HepG2 (cell line): ENCODE measurements around the gene CES5A. TPM values are rescaled to one million over a fixed set of nuclear protein-coding genes. Genes with fewer than 3 reads are reported as not detected.

Experiments used
- FOXA1 ChIP-seq, 2 experiments: fragments of 450-650 bp in 1 of 2; sonication (generic) in 1 of 2; formaldehyde crosslinking in 1 of 2; IDR thresholded peaks; 2 replicates each; pipeline versions ENCODE4 v1.4.0 to v1.6.1; 2016 to 2020; ENCODE audit warnings: missing genetic modification reagents in 1 of 2
- FOXK1 ChIP-seq: sonication (generic); formaldehyde crosslinking; IDR thresholded peaks from 2 replicates; pipeline ENCODE4 v1.4.0; 2020; ENCODE audit warnings: low read depth, missing genetic modification reagents, borderline replicate concordance
- HNF4G ChIP-seq, 2 experiments: sonication (generic) in 1 of 2; formaldehyde crosslinking in 1 of 2; IDR thresholded peaks; 2 replicates each; pipeline versions ENCODE4 v1.4.0 to v1.6.1; 2011 to 2020; ENCODE audit warnings: borderline replicate concordance in 2 of 2, low read depth in 2 of 2, mild to moderate bottlenecking in 2 of 2, low read length in 1 of 2, missing genetic modification reagents in 1 of 2, moderate library complexity in 1 of 2
- KAT8 ChIP-seq: IDR thresholded peaks from 2 replicates; pipeline ENCODE4 v1.6.1; 2016; ENCODE audit warnings: missing genetic modification reagents, missing compliant biosample characterization
- NCOR1 ChIP-seq: fragments of 200-600 bp; sonication (generic); IDR thresholded peaks from 2 replicates; pipeline ENCODE4 v1.7.0; 2017; ENCODE audit warnings: antibody characterized with exemption, low read length, borderline replicate concordance
- NFKBIZ ChIP-seq: IDR thresholded peaks from 2 replicates; pipeline ENCODE4 v1.6.1; 2018; ENCODE audit warnings: missing genetic modification reagents, missing compliant biosample characterization
- PHF20 ChIP-seq: sonication (generic); formaldehyde crosslinking; IDR thresholded peaks from 2 replicates; pipeline ENCODE4 v1.5.0; 2020; ENCODE audit warnings: mild to moderate bottlenecking, missing genetic modification reagents
- SRF ChIP-seq: IDR thresholded peaks from 2 replicates; pipeline ENCODE4 v1.6.1; 2011; ENCODE audit warnings: mild to moderate bottlenecking, low read depth, low read length, moderate library complexity
- UBTF ChIP-seq: sonication (generic); formaldehyde crosslinking; IDR thresholded peaks from 2 replicates; pipeline ENCODE4 v1.4.0; 2020; ENCODE audit warnings: mild to moderate bottlenecking, missing genetic modification reagents
- ZNF160 ChIP-seq: sonication (generic); formaldehyde crosslinking; IDR thresholded peaks from 2 replicates; pipeline ENCODE4 v1.8.0; 2022; ENCODE audit warnings: mild to moderate bottlenecking, inconsistent platforms, missing genetic modification reagents
- ZNF274 ChIP-seq: sonication (generic); formaldehyde crosslinking; IDR thresholded peaks from 2 replicates; pipeline ENCODE4 v1.5.1; 2020; ENCODE audit warnings: mild to moderate bottlenecking, missing genetic modification reagents
- ZNF331 ChIP-seq: sonication (generic); formaldehyde crosslinking; IDR thresholded peaks from 2 replicates; pipeline ENCODE4 v1.4.0; 2020; ENCODE audit warnings: missing genetic modification reagents
- ZNF530 ChIP-seq: sonication (generic); formaldehyde crosslinking; IDR thresholded peaks from 2 replicates; pipeline ENCODE4 v1.5.0; 2020; ENCODE audit warnings: low read depth, mild to moderate bottlenecking, missing genetic modification reagents
- polyA plus RNA-seq, 8 experiments: library from polyadenylated mRNA; depleted of rRNA in 3 of 8; stranded (reverse) in 7 of 8; unstranded in 1 of 8; fragments of >200 nt; fragmentation: Illumina TruSeq in 4 of 8; extraction: Trizol in 4 of 8; gene quantifications; 2 replicates each; pipeline versions ENCODE4 v1.2.1 to v1.2.3, GENCODE V29; 2011 to 2016; ENCODE audit warnings: low read depth in 4 of 8, missing spikeins in 1 of 8, mixed read lengths in 1 of 8; ENCODE audit not compliant: insufficient read depth in 1 of 8
- total RNA-seq, 5 experiments: library from RNA; depleted of rRNA; stranded (reverse); fragments of >200 nt; fragmentation: Illumina TruSeq; extraction: Trizol; gene quantifications; 2 replicates each; pipeline ENCODE4 v1.2.3, GENCODE V29; 2016; ENCODE audit warnings: low read depth in 1 of 5
- TF ChIP-seq, protein P1 (sequence below): sonication (generic); formaldehyde crosslinking; IDR thresholded peaks from 2 replicates; pipeline ENCODE4 v1.4.0; 2020; ENCODE audit warnings: missing genetic modification reagents, borderline replicate concordance
- TF ChIP-seq, protein P2 (sequence below), 2 experiments: sonication (generic) in 1 of 2; formaldehyde crosslinking in 1 of 2; IDR thresholded peaks; 2 replicates each; pipeline versions ENCODE4 v1.6.1 to v1.9.0; 2014 to 2022; ENCODE audit warnings: antibody characterized with exemption in 1 of 2, borderline replicate concordance in 1 of 2, inconsistent platforms in 1 of 2, low read depth in 1 of 2, missing genetic modification reagents in 1 of 2

The CES5A gene
- total and polyA plus RNA-seq, 2 of the 13 experiments (the other 11 are each of a cell fraction or from before 2014, with no cell fraction given): not detected

GRCh38 chr16:55871411-55872038 lies 3.6 kb downstream of the CES5A start (continued):
- TF ChIP-seq HNF4G (IDR thresholded peaks at IDR 0.05; ENCODE audit: borderline replicate concordance, low read depth, low read length) (no peak), HNF4G (CRISPR knock-in tag; IDR thresholded peaks at IDR 0.05; ENCODE audit: borderline replicate concordance, low read depth) (peak; percentile 69; the same call in 1 of the 2 replicates), NCOR1 (0 out of 2 replicates have a peak, but pooled peaks have one; percentile 31), NFKBIZ (CRISPR knock-in tag) (no peak), ZNF160 (no peak), KAT8 (no peak), FOXA1 (IDR thresholded peaks at IDR 0.05) (no peak), FOXA1 (CRISPR knock-in tag; IDR thresholded peaks at IDR 0.05) (peak; percentile 41; the same call in 1 of the 2 replicates), ZNF274 (CRISPR knock-in tag) (no peak), ZNF530 (CRISPR knock-in tag) (no peak), FOXK1 (CRISPR knock-in tag) (no peak), UBTF (CRISPR knock-in tag) (peak; percentile 3; the same call in 1 of the 2 replicates), ZNF331 (CRISPR knock-in tag) (no peak), PHF20 (CRISPR knock-in tag) (no peak), SRF (no peak)
- TF ChIP-seq, protein P1, sequence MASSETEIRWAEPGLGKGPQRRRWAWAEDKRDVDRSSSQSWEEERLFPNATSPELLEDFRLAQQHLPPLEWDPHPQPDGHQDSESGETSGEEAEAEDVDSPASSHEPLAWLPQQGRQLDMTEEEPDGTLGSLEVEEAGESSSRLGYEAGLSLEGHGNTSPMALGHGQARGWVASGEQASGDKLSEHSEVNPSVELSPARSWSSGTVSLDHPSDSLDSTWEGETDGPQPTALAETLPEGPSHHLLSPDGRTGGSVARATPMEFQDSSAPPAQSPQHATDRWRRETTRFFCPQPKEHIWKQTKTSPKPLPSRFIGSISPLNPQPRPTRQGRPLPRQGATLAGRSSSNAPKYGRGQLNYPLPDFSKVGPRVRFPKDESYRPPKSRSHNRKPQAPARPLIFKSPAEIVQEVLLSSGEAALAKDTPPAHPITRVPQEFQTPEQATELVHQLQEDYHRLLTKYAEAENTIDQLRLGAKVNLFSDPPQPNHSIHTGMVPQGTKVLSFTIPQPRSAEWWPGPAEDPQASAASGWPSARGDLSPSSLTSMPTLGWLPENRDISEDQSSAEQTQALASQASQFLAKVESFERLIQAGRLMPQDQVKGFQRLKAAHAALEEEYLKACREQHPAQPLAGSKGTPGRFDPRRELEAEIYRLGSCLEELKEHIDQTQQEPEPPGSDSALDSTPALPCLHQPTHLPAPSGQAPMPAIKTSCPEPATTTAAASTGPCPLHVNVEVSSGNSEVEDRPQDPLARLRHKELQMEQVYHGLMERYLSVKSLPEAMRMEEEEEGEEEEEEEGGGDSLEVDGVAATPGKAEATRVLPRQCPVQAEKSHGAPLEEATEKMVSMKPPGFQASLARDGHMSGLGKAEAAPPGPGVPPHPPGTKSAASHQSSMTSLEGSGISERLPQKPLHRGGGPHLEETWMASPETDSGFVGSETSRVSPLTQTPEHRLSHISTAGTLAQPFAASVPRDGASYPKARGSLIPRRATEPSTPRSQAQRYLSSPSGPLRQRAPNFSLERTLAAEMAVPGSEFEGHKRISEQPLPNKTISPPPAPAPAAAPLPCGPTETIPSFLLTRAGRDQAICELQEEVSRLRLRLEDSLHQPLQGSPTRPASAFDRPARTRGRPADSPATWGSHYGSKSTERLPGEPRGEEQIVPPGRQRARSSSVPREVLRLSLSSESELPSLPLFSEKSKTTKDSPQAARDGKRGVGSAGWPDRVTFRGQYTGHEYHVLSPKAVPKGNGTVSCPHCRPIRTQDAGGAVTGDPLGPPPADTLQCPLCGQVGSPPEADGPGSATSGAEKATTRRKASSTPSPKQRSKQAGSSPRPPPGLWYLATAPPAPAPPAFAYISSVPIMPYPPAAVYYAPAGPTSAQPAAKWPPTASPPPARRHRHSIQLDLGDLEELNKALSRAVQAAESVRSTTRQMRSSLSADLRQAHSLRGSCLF (CRISPR knock-in tag): no peak
- TF ChIP-seq, protein P2, sequence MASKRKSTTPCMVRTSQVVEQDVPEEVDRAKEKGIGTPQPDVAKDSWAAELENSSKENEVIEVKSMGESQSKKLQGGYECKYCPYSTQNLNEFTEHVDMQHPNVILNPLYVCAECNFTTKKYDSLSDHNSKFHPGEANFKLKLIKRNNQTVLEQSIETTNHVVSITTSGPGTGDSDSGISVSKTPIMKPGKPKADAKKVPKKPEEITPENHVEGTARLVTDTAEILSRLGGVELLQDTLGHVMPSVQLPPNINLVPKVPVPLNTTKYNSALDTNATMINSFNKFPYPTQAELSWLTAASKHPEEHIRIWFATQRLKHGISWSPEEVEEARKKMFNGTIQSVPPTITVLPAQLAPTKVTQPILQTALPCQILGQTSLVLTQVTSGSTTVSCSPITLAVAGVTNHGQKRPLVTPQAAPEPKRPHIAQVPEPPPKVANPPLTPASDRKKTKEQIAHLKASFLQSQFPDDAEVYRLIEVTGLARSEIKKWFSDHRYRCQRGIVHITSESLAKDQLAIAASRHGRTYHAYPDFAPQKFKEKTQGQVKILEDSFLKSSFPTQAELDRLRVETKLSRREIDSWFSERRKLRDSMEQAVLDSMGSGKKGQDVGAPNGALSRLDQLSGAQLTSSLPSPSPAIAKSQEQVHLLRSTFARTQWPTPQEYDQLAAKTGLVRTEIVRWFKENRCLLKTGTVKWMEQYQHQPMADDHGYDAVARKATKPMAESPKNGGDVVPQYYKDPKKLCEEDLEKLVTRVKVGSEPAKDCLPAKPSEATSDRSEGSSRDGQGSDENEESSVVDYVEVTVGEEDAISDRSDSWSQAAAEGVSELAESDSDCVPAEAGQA (IDR thresholded peaks at IDR 0.05; ENCODE audit: low read depth): no peak
- TF ChIP-seq, protein P2 (CRISPR knock-in tag; IDR thresholded peaks at IDR 0.05; ENCODE audit: borderline replicate concordance): no peak
